Measurements from ENCODE around the gene MAPK7.

DNA sequence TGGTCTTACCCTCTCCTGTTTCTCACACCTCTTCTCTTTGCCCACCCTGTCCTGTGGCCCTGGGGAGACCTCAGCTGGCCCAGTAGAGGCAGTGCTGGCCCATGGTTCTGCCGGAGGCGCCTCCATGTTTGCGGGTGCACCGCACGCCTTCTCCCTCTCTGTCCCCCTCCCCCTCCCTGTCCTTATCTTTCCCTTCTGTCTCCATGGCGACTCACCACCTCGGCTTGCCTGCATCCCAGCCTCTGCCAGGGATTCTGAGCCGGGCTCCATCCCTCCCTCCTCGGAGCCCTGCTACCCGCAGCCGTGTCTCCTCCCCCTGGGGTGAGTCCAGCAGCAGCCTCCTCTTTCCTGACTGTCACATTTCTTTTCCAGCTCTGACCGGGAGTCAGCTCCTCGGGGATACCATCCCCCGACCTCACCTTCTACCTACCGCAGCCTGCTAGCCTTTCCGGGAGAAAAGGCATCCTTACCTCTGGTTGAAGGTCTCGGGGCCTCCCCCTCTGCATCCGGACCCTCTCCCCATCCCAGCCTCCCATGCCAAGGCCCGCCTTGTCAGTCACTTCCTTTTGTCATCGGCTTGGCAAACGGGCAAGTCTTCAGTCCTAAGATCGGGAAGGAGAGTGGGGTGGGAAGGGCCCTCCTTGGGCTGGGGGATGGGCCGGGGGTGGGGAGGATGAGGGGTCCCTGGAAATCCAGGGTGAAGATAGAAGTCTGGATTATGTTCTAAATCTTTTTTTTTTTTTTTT is 32.8 kb downstream of the MAPK7 start, which contains the start of gene RNF112:
- TF ChIP-seq, protein P1, sequence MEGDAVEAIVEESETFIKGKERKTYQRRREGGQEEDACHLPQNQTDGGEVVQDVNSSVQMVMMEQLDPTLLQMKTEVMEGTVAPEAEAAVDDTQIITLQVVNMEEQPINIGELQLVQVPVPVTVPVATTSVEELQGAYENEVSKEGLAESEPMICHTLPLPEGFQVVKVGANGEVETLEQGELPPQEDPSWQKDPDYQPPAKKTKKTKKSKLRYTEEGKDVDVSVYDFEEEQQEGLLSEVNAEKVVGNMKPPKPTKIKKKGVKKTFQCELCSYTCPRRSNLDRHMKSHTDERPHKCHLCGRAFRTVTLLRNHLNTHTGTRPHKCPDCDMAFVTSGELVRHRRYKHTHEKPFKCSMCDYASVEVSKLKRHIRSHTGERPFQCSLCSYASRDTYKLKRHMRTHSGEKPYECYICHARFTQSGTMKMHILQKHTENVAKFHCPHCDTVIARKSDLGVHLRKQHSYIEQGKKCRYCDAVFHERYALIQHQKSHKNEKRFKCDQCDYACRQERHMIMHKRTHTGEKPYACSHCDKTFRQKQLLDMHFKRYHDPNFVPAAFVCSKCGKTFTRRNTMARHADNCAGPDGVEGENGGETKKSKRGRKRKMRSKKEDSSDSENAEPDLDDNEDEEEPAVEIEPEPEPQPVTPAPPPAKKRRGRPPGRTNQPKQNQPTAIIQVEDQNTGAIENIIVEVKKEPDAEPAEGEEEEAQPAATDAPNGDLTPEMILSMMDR (conservative IDR thresholded peaks at IDR 0.05; ENCODE audit: low read length) = no peak
- no peak for TF ChIP-seq EZH2phosphoT487 (IDR thresholded peaks at IDR 0.05; ENCODE audit: borderline replicate concordance, low read depth, low read length)
